IPS-NIHi11 (cell line): ENCODE results near the gene CSF2.

ENCODE experiments used
- DNase-seq: peaks from one replicate; pipeline ENCODE4 v3.0.0; 2012; ENCODE audit warnings: mixed read lengths, low spot score

Gene CSF2

GRCh38 chr5:132073231-132074013 is at the start of gene CSF2:
CSF2 (plus strand) TSS chr5:132073789; CDS start chr5:132073824, 35 bp downstream.
- DNase-seq, result no peak

GRCh38 chr5:132024117-132024435 is 49.5 kb upstream of the CSF2 start:
- DNase-seq, result no peak

- DNase-seq, result peak; percentile 62
These were observed 48.7 kb upstream of the CSF2 start for GRCh38 chr5:132024789-132025402.

- no peak for DNase-seq
These were observed 48.1 kb upstream of the CSF2 start for GRCh38 chr5:132025403-132025971.

- no peak for DNase-seq
These were observed 47.0 kb upstream of the CSF2 start for GRCh38 chr5:132026516-132027008.

GRCh38 chr5:132027027-132027426 is 46.6 kb upstream of the CSF2 start:
- no peak for DNase-seq

- DNase-seq, result no peak
These were observed 43.8 kb upstream of the CSF2 start for GRCh38 chr5:132029609-132030330.

- DNase-seq, result no peak
These were observed 43.0 kb upstream of the CSF2 start for GRCh38 chr5:132030610-132031009.

- DNase-seq, result no peak
These were observed 41.4 kb upstream of the CSF2 start for GRCh38 chr5:132032196-132032595.

GRCh38 chr5:132033122-132033521 is 40.5 kb upstream of the CSF2 start:
- DNase-seq, result no peak

- no peak for DNase-seq
These were observed 36.2 kb upstream of the CSF2 start for GRCh38 chr5:132037353-132037752.

GRCh38 chr5:132044207-132044606 is 29.4 kb upstream of the CSF2 start:
- DNase-seq, result no peak

- DNase-seq, result peak; percentile 11
These were observed 26.7 kb upstream of the CSF2 start for GRCh38 chr5:132046880-132047299.

- peak; percentile 2 for DNase-seq
These were observed 24.5 kb upstream of the CSF2 start for GRCh38 chr5:132049093-132049492.

- DNase-seq, result peak; percentile 1
These were observed 24.0 kb upstream of the CSF2 start for GRCh38 chr5:132049559-132049958.

GRCh38 chr5:132050136-132050535 is 23.5 kb upstream of the CSF2 start:
- DNase-seq, result no peak

GRCh38 chr5:132050661-132051552 is 22.7 kb upstream of the CSF2 start:
- peak; percentile 3 for DNase-seq

- DNase-seq, result peak; percentile 5
These were observed 21.1 kb upstream of the CSF2 start for GRCh38 chr5:132052520-132052919.

GRCh38 chr5:132053483-132053882 is 20.1 kb upstream of the CSF2 start:
- DNase-seq, result no peak

GRCh38 chr5:132054031-132054696 is 19.4 kb upstream of the CSF2 start:
- peak; percentile 3 for DNase-seq
